C4-2B (cell line): ENCODE data around the gene IL36A.

Source experiments
- CTCF ChIP-seq: fragments of 450-650 bp; conservative IDR thresholded peaks from 2 replicates; pipeline ENCODE4 v1.5.1; 2017; ENCODE audit warnings: mild to moderate bottlenecking
- ZFX ChIP-seq: fragments of 450-650 bp; IDR thresholded peaks from 2 replicates; pipeline ENCODE4 v1.6.1; 2017

- TF ChIP-seq CTCF, result no peak
- no peak for TF ChIP-seq ZFX
Measured at GRCh38 chr2:113009622-113010021, 4.4 kb downstream of the IL36A start.
